HTR-8/SVneo (cell line): ENCODE measurements around the gene PDE3B.
"Not testable (repeated sequence)": the region's sequence is repeated elsewhere in the genome, so short reads cannot be mapped to it uniquely, and the experiment has no call there.

Experiments used
- DNase-seq: peaks from one replicate; pipeline ENCODE4 v3.0.0; 2011; ENCODE audit warnings: low spot score, mixed read lengths; ENCODE audit not compliant: insufficient read length
- FAIRE-seq: peaks from 2 replicates; lab custom pipeline; 2011; peaks lifted over from hg19 to GRCh38; lab: Jason Lieb, UNC

PDE3B gene

GRCh38 chr11:14638561-14638960 lies 5.0 kb upstream of the PDE3B start:
- FAIRE-seq (no peak), DNase-seq (no peak)

- no peak for FAIRE-seq
- no peak for DNase-seq
Observed at GRCh38 chr11:14641801-14642200, 1.8 kb upstream of the PDE3B start.

GRCh38 chr11:14642453-14642852 lies 1.2 kb upstream of the PDE3B start:
- no peak for DNase-seq
- FAIRE-seq: no peak

GRCh38 chr11:14642873-14643696 lies 519 bp upstream of the PDE3B start:
- FAIRE-seq: no peak
- DNase-seq: no peak

GRCh38 chr11:14644226-14645014 lies 816 bp downstream of the PDE3B start:
- peak; percentile 11 for DNase-seq
- FAIRE-seq: peak; percentile 80

- FAIRE-seq: no peak
Observed at GRCh38 chr11:14645015-14645912, 1.7 kb downstream of the PDE3B start.

GRCh38 chr11:14645985-14646900 lies 2.6 kb downstream of the PDE3B start:
- DNase-seq (no peak), FAIRE-seq (no peak)

More at GRCh38 chr11:14645015-14645912, 1.7 kb downstream of the PDE3B start:
- DNase-seq: no peak

GRCh38 chr11:14650064-14650463 lies 6.5 kb downstream of the PDE3B start:
- FAIRE-seq (no peak), DNase-seq (no peak)

GRCh38 chr11:14653090-14653489 lies 9.5 kb downstream of the PDE3B start:
- DNase-seq (no peak), FAIRE-seq (no peak)

GRCh38 chr11:14655435-14655834 lies 11.8 kb downstream of the PDE3B start:
- no peak for FAIRE-seq

GRCh38 chr11:14656536-14657457 lies 13.2 kb downstream of the PDE3B start:
- FAIRE-seq (no peak), DNase-seq (no peak)

More at GRCh38 chr11:14655435-14655834, 11.8 kb downstream of the PDE3B start:
- no peak for DNase-seq

- FAIRE-seq: no peak
- no peak for DNase-seq
Observed at GRCh38 chr11:14657841-14658240, 14.2 kb downstream of the PDE3B start.

- not testable (repeated sequence) for FAIRE-seq, DNase-seq
Observed at GRCh38 chr11:14664926-14665325, 21.3 kb downstream of the PDE3B start.

GRCh38 chr11:14667329-14667728 lies 23.7 kb downstream of the PDE3B start:
- not testable (repeated sequence) for FAIRE-seq

GRCh38 chr11:14668731-14669301 lies 25.2 kb downstream of the PDE3B start:
- FAIRE-seq (no peak), DNase-seq (no peak)

More at GRCh38 chr11:14667329-14667728, 23.7 kb downstream of the PDE3B start:
- DNase-seq: not testable (repeated sequence)

GRCh38 chr11:14669499-14669898 lies 25.9 kb downstream of the PDE3B start:
- DNase-seq (no peak), FAIRE-seq (no peak)

- FAIRE-seq (no peak), DNase-seq (no peak)
Observed at GRCh38 chr11:14669958-14670357, 26.4 kb downstream of the PDE3B start.

- no peak for DNase-seq
- no peak for FAIRE-seq
Observed at GRCh38 chr11:14672635-14673034, 29.0 kb downstream of the PDE3B start.
